NCI-H1694 (cell line): Measurements from ENCODE around the gene KRT27.
"Not testable (repeated sequence)": the region's sequence is repeated elsewhere in the genome, so short reads cannot be mapped to it uniquely, and the experiment has no call there.

Experiments
- DNase-seq: peaks from one replicate; lab custom pipeline; 2025; lab: John Stamatoyannopoulos, UW

Gene KRT27

GRCh38 chr17:40755231-40755630 is 27.1 kb downstream of the KRT27 start, which contains the start of gene KRT25:
Gene KRT25, minus strand, starts transcription at chr17:40755331. Its CDS starts 60 bp downstream, at chr17:40755271.
- DNase-seq: no peak

GRCh38 chr17:40753804-40754203 is 28.5 kb downstream of the KRT27 start:
- DNase-seq: no peak

DNA sequence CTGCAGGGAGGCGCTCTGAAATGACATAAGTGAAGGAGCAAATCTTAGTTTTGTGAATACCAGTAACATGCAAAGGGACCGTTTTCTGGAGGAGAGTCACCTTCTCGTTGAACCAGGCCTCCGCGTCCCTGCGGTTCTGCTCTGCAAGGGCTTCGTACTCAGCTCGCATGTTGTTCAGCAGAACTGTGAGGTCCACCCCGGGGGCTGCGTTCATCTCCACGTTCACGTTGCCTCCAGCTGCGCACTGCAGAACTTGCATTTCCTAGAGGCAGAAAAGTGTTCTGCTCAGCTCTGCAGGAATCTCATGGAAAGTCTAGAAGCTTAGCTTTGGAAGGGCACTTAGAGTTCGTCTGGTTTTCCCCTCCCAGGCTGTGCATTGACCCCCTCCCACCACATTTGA is 31.3 kb downstream of the KRT27 start:
- no peak for DNase-seq

DNA sequence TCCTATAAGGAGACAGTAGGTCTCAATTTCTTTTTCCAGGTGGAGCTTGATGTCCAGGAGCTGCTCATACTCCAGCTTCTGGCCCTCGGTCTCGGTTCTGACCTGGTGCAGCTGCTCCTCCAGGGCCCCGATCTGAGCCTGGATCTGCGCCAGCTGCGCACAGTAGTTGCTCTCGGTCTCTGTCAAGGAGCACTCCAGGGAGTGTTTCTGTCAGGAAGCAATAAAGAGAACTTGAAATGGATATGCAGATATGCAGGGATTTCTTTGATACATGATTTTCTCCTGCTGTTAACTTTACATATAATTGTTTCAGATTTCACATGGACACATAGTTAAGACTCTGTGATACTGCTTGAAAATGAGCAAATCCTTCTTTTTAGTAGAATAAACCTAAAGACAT is 32.0 kb downstream of the KRT27 start:
- DNase-seq: no peak

- not testable (repeated sequence) for DNase-seq
Measured at GRCh38 chr17:40748666-40749065, 33.7 kb downstream of the KRT27 start.

- DNase-seq: no peak
Measured at GRCh38 chr17:40738553-40738952, 43.8 kb downstream of the KRT27 start.

GRCh38 chr17:40735016-40735415 is 47.3 kb downstream of the KRT27 start:
- no peak for DNase-seq

DNA sequence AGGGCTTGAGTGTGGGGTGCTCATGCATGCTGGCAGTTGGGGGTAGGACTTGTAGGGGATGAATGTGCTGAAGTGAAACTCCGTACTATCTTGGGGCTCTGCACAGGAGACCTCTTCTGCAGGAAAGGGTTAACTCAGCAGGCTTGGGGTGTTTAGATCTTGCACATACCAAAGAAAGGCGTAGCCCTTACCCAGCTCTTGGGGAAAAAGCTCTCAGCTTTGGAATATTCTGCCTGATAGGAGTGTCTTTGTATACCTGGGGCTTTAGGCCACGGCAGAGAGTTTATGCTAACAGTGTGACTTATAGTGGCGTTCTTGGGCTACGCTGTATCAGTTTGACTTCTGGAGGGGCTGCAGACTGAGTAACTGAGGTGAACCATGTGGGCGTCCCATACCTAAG is 48.3 kb downstream of the KRT27 start:
- no peak for DNase-seq

DNA sequence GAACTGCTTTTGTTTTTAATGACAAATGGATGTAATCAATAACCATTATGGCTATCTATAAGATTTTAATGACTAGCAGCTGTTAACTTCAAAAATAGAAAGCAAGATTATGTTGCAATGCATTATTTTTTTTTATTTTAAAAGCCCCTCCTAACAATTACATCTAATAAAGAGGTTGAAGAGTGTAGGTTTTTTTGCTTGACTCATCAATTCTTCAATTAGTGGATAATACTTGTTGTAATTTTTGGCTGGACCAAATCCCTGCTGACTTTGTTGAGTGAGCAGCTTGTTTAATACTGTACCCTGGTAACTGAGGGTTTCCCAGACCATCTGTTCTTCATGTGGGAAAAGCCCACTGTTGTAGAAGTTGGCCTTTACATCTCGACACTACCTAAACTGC is 51.4 kb downstream of the KRT27 start:
- no peak for DNase-seq

DNA sequence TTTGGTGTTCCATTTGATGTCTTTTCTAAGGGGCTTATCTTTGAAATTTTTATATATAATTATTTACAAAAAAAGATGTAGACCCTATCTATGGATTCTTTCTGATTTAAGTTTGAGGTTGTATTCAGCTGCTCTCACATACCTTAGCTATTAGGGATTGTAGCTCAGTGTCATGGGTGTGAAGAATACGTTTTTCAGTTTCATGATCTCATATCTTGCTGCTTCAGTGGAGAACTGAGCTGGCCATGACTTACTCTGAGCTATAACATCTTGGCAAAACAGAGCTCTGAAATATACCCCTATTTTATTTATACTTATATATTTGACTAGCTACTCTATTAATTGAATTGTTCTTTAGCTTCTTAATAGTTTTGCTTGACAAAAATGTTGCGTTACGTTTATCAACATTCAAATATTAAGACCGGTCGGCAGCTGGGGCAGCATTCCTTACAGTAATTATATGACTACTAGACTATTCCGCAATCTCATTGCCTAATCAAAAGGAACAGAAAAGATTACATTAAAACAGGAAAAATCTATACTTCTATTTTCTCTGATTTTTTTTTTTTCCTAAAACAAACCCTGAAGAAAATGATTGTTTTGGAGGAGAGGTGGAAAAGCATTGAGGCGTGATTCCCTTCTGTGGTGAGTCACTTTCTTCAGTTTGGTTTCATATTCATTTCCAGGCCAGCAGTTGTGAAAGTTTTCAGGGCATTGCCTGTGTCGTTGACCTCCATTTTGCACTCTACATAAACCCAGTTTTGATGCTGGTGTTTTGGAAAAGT is 54.7 kb downstream of the KRT27 start:
- DNase-seq: no peak

DNA sequence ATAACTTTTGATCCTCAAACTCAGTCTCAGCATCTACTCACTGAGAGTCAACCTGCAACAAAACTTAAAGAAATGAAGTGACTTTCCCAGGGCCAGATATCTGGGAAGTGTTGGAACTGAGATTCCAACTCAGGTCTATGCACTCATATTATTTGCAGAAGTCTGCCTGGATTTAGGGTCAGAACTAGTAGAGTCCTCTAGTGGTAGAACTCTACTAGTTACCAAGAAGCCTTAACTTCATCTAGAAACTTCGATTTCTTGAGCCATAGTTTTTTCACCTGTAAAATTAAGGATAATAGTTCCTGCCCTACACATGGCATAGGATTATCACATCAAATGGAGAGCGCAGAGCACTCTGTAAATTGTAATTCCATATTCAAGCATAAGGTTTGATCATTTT is 55.4 kb downstream of the KRT27 start:
- DNase-seq: no peak
